Mucosa of stomach (tissue), 1 donor: ENCODE measurements around the gene CRIP2.

Experiments used
- H3K27me3 ChIP-seq: one replicate; pipeline ENCODE4 v1.7.0; 2013; ENCODE audit warnings: mild to moderate bottlenecking, low read length; ENCODE audit not compliant: control insufficient read depth, insufficient read depth
- H3K36me3 ChIP-seq: one replicate; pipeline ENCODE4 v1.7.0; 2013; ENCODE audit warnings: low read length; ENCODE audit not compliant: control insufficient read depth, insufficient read depth
- H3K4me1 ChIP-seq: one replicate; pipeline ENCODE4 v1.7.0; 2013; ENCODE audit warnings: mild to moderate bottlenecking, low read length; ENCODE audit not compliant: control insufficient read depth, insufficient read depth
- H3K4me3 ChIP-seq: one replicate; pipeline ENCODE4 v1.7.0; 2013; ENCODE audit warnings: low read length
- H3K9ac ChIP-seq: one replicate; pipeline ENCODE4 v1.7.0; 2013; ENCODE audit warnings: mild to moderate bottlenecking, low read length, moderate library complexity
- H3K9me3 ChIP-seq: one replicate; pipeline ENCODE4 v1.7.0; 2013; ENCODE audit warnings: mild to moderate bottlenecking, low read length, moderate library complexity; ENCODE audit not compliant: control insufficient read depth
- donor health status: Pancreatic carcinoma.

The CRIP2 gene

GRCh38 chr14:105528586-105529318 lies 54.1 kb downstream of the CRIP2 start:
- Histone ChIP-seq H3K4me1 (peaks cover 31% of the 10 kb centered on the region), H3K9me3 (no peaks in the 10 kb centered on the region), H3K36me3 (no peaks in the 10 kb centered on the region), H3K4me3 (no peak overlapping the region), H3K27me3 (peaks cover 51% of the 10 kb centered on the region), H3K9ac (peak overlapping the region; percentile 53)

GRCh38 chr14:105529319-105529568 lies 54.6 kb downstream of the CRIP2 start:
- peaks cover 51% of the 10 kb centered on the region for H3K27me3 ChIP-seq

More at GRCh38 chr14:105529319-105529568, 54.6 kb downstream of the CRIP2 start:
- Histone ChIP-seq H3K9me3 (no peaks in the 10 kb centered on the region), H3K36me3 (no peaks in the 10 kb centered on the region), H3K9ac (no peak overlapping the region), H3K4me1 (peaks cover 31% of the 10 kb centered on the region), H3K4me3 (no peak overlapping the region)
